WTC11 (cell line): ENCODE results near the gene ZNF429. TPM values are rescaled to one million over a fixed set of nuclear protein-coding genes. Genes with fewer than 3 reads are reported as not detected.

Experiments used
- ATAC-seq: fragments of 200-7000 bp; cut with Tn5 transposase; 2 replicates; pipeline ENCODE4 v1.10.0; 2021; ENCODE audit warnings: mild to moderate bottlenecking, moderate library complexity
- CTCF ChIA-PET: fragments of 300-600 bp; sonication (Branson Sonifier 250); formaldehyde crosslinking; loops from one replicate; lab custom pipeline; 2021; ENCODE audit warnings: antibody characterized with exemption; lab: Charles Lee
- POLR2A ChIA-PET: fragments of 350-600 bp; sonication (Branson Sonifier 250); formaldehyde crosslinking; loops from one replicate; lab custom pipeline; 2021; ENCODE audit warnings: antibody characterized with exemption; lab: Charles Lee
- DNase-seq: peaks from one replicate; pipeline ENCODE4 v3.0.0; 2021; ENCODE audit warnings: low spot score
- H3K27ac Mint-ChIP-seq: 2 replicates; pipeline ENCODE4 v1.8.0; 2021; ENCODE audit warnings: mixed read lengths
- H3K27me3 Mint-ChIP-seq: 2 replicates; pipeline ENCODE4 v1.8.0; 2021; ENCODE audit warnings: low read depth, mild to moderate bottlenecking, moderate library complexity, mixed read lengths
- H3K36me3 Mint-ChIP-seq: 2 replicates; pipeline ENCODE4 v1.8.0; 2021; ENCODE audit warnings: mixed read lengths
- H3K4me1 Mint-ChIP-seq: 2 replicates; pipeline ENCODE4 v1.8.0; 2022; ENCODE audit warnings: mixed read lengths
- H3K4me3 Mint-ChIP-seq: 2 replicates; pipeline ENCODE4 v1.8.0; 2021; ENCODE audit warnings: mild to moderate bottlenecking, moderate library complexity, mixed read lengths
- H3K9me3 Mint-ChIP-seq: 2 replicates; pipeline ENCODE4 v1.8.0; 2021; ENCODE audit warnings: mixed read lengths
- ESRRA ChIP-seq: sonication (generic); formaldehyde crosslinking; IDR thresholded peaks from 2 replicates; pipeline ENCODE4 v1.8.1; 2022; ENCODE audit warnings: mild to moderate bottlenecking, missing genetic modification reagents, borderline replicate concordance
- FOXP1 ChIP-seq: sonication (generic); formaldehyde crosslinking; IDR thresholded peaks from 2 replicates; pipeline ENCODE4 v1.8.0; 2022; ENCODE audit warnings: missing genetic modification reagents, mild to moderate bottlenecking, moderate library complexity, borderline replicate concordance
- RELA ChIP-seq: sonication (generic); formaldehyde crosslinking; IDR thresholded peaks from 2 replicates; pipeline ENCODE4 v1.8.1; 2022; ENCODE audit warnings: missing genetic modification reagents, mild to moderate bottlenecking, borderline replicate concordance
- RORB ChIP-seq: fragments of 250-450 bp; sonication (Bioruptor Pico); IDR thresholded peaks from 2 replicates; pipeline ENCODE4 v1.9.0; 2021; ENCODE audit warnings: mild to moderate bottlenecking
- SMAD4 ChIP-seq: sonication (generic); formaldehyde crosslinking; IDR thresholded peaks from 2 replicates; pipeline ENCODE4 v1.8.0; 2022; ENCODE audit warnings: mild to moderate bottlenecking, missing genetic modification reagents
- SP1 ChIP-seq: sonication (generic); formaldehyde crosslinking; conservative IDR thresholded peaks from 2 replicates; pipeline ENCODE4 v1.8.1; 2022; ENCODE audit warnings: missing genetic modification reagents
- TCF7 ChIP-seq: sonication (generic); formaldehyde crosslinking; IDR thresholded peaks from 2 replicates; pipeline ENCODE4 v1.8.0; 2022; ENCODE audit warnings: mild to moderate bottlenecking, low read depth, missing genetic modification reagents, moderate library complexity
- ZNF121 ChIP-seq: sonication (generic); formaldehyde crosslinking; IDR thresholded peaks from 2 replicates; pipeline ENCODE4 v1.8.0; 2023; ENCODE audit warnings: missing genetic modification reagents
- ZNF232 ChIP-seq: sonication (generic); formaldehyde crosslinking; IDR thresholded peaks from 2 replicates; pipeline ENCODE4 v1.8.0; 2022; ENCODE audit warnings: mild to moderate bottlenecking, missing genetic modification reagents
- ZNF317 ChIP-seq: sonication (generic); formaldehyde crosslinking; IDR thresholded peaks from 2 replicates; pipeline ENCODE4 v1.8.1; 2023; ENCODE audit warnings: low read depth, mild to moderate bottlenecking, moderate library complexity, missing genetic modification reagents, borderline replicate concordance
- total RNA-seq: library from RNA; stranded (reverse); gene quantifications from 3 replicates; pipeline ENCODE4 v1.2.3, GENCODE V29; 2021
- TF ChIP-seq, protein P1 (sequence below): fragments of 250-450 bp; sonication (Bioruptor Pico); conservative IDR thresholded peaks from 2 replicates; pipeline ENCODE4 v1.9.0; 2021; ENCODE audit warnings: mild to moderate bottlenecking
- TF ChIP-seq, protein P2 (sequence below): sonication (generic); formaldehyde crosslinking; IDR thresholded peaks from 2 replicates; pipeline ENCODE4 v1.8.1; 2022; ENCODE audit warnings: mild to moderate bottlenecking, missing genetic modification reagents, moderate library complexity, borderline replicate concordance
- TF ChIP-seq, protein P3 (sequence below): sonication (generic); formaldehyde crosslinking; IDR thresholded peaks from 2 replicates; pipeline ENCODE4 v1.8.0; 2022; ENCODE audit warnings: mild to moderate bottlenecking, missing genetic modification reagents
- TF ChIP-seq, protein P4 (sequence below): sonication (generic); formaldehyde crosslinking; IDR thresholded peaks from 2 replicates; pipeline ENCODE4 v1.8.1; 2023; ENCODE audit warnings: mild to moderate bottlenecking, missing genetic modification reagents, borderline replicate concordance
- TF ChIP-seq, protein P5 (sequence below): sonication (generic); formaldehyde crosslinking; IDR thresholded peaks from 2 replicates; pipeline ENCODE4 v1.8.1; 2022; ENCODE audit warnings: missing genetic modification reagents, borderline replicate concordance
- TF ChIP-seq, protein P6 (sequence below): fragments of 250-450 bp; sonication (Bioruptor Pico); IDR thresholded peaks from 2 replicates; pipeline ENCODE4 v1.9.0; 2021; ENCODE audit warnings: mild to moderate bottlenecking

Gene ZNF429
- total RNA-seq, 1 experiment from 2014 or later = 9.2 TPM

DNA sequence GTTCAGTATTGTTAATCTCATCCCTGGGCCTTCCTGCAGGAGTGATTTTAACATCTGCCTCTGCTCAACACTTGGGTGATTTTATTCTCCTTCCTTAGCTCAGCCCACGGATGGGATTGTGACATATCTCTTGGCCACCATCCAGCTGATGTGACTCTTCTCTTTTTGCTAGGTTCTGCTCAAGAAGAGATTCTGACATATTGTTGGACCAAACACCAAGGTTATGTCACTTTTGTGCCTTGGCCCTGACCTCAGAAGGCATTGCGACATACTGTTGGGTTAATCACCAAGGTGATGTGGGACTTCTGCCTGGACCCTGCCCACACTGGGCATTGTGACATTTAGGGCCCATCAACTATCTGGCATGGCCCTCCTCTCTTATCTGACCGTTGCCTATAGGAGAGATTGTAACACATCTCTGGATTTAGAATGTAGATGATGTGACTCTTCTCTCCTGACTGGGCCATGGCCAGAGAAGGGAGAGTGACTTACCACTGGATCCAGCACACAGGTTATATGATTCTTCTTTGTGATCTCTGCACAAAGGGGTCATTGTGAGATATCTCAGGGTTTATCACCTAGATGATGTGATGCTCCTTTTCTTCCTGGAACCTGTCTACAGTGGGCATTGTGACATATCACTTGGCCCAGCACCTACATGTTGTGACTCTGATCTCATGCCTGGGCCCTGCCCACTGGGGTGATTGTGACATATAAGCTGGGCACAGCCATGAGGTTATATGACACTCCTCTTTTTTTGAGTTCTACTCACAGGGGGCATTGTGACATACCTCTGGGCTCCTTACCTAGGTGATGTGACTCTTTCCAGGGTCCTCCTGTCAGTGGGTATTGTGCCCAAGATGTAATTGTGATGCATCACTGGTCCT is 88.8 kb downstream of the ZNF429 start:
- Mint-ChIP-seq H3K4me1 (0 out of 2 replicates have a peak, but pooled peaks cover 3% of the 10 kb centered on the region), H3K36me3 (peaks cover 41% of the 10 kb centered on the region), H3K9me3 (peaks cover 74% of the 10 kb centered on the region), H3K27me3 (peaks cover 8% of the 10 kb centered on the region), H3K27ac (no peak overlapping the region), H3K4me3 (no peak overlapping the region)
- CTCF ChIA-PET = no interaction called here
- ATAC-seq (no peak), DNase-seq (no peak)
- TF ChIP-seq ZNF232 (CRISPR knock-in tag) = no peak
- POLR2A ChIA-PET = no interaction called here

DNA sequence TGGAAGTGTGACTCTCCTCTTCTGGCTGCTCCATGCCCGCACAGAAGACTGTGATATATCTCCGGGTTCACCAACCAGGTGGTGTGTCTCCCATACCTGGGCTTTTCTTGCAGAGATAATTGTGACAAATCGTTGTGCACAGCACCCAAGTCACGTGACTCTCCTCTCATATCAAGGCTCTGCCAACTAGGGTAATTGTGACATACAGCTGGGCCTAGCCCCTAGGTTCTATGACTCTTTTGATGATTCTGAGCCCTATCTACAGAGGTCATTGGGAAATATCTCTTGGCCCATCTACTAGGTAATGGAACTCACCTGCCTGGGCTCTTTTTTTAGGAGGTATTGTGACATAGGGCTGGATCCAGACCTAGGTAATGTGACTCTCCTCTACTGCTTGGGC is 89.8 kb downstream of the ZNF429 start:
- Mint-ChIP-seq H3K9me3 (peaks cover 74% of the 10 kb centered on the region), H3K4me3 (no peak overlapping the region), H3K36me3 (peaks cover 40% of the 10 kb centered on the region), H3K27ac (no peak overlapping the region), H3K27me3 (peaks cover 4% of the 10 kb centered on the region)
- ATAC-seq (no peak), DNase-seq (no peak)
- CTCF ChIA-PET = no interaction called here
- TF ChIP-seq, protein P1, sequence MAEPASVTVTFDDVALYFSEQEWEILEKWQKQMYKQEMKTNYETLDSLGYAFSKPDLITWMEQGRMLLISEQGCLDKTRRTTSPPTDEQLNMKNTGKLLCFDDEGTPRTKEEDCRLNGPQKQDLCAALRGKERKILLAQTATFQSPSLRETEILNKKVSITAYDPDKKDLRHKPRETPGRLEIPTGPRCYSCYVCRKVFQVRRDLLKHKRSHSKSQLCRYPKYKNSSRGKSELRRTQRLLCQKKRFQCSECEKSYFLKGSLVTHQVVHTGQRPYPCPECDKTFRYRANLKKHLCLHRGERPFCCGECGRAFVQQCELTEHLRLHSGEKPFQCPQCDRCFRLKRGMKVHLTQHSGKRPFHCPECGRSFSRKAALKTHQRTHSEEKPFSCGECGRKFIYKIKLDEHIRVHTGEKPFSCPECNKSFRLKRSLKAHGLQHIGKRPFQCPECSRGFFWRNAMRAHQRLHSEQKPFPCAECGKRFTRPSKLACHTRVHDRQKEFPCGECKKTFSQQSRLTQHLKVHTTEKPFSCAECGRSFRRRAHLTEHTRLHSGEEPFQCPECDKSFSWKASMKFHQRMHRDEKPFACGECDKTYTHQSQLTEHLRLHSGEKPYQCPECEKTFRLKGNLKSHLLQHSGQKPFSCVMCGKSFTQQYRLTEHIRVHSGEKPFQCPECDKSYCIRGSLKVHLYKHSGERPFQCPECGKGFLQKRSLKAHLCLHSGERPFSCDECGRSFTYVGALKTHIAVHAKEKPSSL (CRISPR knock-in tag) = no peak
- TF ChIP-seq SP1 (CRISPR knock-in tag) (no peak), FOXP1 (CRISPR knock-in tag) (no peak), RELA (CRISPR knock-in tag) (no peak), SMAD4 (no peak)
- TF ChIP-seq, all 79 proteins: peak for 0
- 0 out of 2 replicates have a peak, but pooled peaks cover 3% of the 10 kb centered on the region for H3K4me1 Mint-ChIP-seq
- POLR2A ChIA-PET = no interaction called here

DNA sequence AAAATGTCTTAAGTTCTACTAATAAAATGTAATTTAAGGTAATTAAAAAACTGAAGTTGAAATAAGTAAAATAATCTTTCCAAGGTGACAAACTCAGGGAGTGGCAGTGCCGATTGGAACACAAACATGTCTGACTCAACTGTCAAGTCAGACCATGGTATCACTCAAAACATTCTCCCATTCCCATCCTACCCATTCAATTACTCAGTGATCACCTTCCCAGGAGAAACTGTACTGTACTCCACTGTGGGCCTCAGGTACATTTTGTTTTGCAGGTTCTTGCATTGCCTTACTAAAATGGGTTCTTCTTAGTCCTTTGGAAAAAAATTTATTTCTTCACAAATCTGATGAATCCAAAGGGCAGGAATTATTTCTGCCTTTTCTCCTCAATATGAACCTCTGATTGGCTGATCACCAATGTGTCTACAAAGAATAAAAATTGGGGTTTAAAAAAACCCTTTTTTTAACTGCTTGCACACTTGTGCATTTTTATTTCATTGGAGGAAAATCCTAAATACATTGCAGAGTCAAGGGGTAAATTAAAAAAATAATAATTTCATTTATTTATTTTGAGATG is 96.8 kb downstream of the ZNF429 start:
- POLR2A ChIA-PET = no interaction called here
- H3K4me3 Mint-ChIP-seq = no peak overlapping the region
- TF ChIP-seq ZNF317 (CRISPR knock-in tag) (no peak), ZNF121 (CRISPR knock-in tag) (no peak), TCF7 (no peak), RORB (CRISPR knock-in tag) (no peak), ESRRA (no peak)
- TF ChIP-seq, protein P2, sequence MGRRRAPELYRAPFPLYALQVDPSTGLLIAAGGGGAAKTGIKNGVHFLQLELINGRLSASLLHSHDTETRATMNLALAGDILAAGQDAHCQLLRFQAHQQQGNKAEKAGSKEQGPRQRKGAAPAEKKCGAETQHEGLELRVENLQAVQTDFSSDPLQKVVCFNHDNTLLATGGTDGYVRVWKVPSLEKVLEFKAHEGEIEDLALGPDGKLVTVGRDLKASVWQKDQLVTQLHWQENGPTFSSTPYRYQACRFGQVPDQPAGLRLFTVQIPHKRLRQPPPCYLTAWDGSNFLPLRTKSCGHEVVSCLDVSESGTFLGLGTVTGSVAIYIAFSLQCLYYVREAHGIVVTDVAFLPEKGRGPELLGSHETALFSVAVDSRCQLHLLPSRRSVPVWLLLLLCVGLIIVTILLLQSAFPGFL (CRISPR knock-in tag) = no peak
- TF ChIP-seq, protein P3, sequence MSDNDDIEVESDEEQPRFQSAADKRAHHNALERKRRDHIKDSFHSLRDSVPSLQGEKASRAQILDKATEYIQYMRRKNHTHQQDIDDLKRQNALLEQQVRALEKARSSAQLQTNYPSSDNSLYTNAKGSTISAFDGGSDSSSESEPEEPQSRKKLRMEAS (CRISPR knock-in tag) = no peak
- TF ChIP-seq, protein P4, sequence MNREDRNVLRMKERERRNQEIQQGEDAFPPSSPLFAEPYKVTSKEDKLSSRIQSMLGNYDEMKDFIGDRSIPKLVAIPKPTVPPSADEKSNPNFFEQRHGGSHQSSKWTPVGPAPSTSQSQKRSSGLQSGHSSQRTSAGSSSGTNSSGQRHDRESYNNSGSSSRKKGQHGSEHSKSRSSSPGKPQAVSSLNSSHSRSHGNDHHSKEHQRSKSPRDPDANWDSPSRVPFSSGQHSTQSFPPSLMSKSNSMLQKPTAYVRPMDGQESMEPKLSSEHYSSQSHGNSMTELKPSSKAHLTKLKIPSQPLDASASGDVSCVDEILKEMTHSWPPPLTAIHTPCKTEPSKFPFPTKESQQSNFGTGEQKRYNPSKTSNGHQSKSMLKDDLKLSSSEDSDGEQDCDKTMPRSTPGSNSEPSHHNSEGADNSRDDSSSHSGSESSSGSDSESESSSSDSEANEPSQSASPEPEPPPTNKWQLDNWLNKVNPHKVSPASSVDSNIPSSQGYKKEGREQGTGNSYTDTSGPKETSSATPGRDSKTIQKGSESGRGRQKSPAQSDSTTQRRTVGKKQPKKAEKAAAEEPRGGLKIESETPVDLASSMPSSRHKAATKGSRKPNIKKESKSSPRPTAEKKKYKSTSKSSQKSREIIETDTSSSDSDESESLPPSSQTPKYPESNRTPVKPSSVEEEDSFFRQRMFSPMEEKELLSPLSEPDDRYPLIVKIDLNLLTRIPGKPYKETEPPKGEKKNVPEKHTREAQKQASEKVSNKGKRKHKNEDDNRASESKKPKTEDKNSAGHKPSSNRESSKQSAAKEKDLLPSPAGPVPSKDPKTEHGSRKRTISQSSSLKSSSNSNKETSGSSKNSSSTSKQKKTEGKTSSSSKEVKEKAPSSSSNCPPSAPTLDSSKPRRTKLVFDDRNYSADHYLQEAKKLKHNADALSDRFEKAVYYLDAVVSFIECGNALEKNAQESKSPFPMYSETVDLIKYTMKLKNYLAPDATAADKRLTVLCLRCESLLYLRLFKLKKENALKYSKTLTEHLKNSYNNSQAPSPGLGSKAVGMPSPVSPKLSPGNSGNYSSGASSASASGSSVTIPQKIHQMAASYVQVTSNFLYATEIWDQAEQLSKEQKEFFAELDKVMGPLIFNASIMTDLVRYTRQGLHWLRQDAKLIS (CRISPR knock-in tag) = no peak
- TF ChIP-seq, protein P5, sequence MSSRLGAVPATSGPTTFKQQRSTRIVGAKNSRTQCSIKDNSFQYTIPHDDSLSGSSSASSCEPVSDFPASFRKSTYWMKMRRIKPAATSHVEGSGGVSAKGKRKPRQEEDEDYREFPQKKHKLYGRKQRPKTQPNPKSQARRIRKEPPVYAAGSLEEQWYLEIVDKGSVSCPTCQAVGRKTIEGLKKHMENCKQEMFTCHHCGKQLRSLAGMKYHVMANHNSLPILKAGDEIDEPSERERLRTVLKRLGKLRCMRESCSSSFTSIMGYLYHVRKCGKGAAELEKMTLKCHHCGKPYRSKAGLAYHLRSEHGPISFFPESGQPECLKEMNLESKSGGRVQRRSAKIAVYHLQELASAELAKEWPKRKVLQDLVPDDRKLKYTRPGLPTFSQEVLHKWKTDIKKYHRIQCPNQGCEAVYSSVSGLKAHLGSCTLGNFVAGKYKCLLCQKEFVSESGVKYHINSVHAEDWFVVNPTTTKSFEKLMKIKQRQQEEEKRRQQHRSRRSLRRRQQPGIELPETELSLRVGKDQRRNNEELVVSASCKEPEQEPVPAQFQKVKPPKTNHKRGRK (CRISPR knock-in tag) = no peak
- TF ChIP-seq, protein P6, sequence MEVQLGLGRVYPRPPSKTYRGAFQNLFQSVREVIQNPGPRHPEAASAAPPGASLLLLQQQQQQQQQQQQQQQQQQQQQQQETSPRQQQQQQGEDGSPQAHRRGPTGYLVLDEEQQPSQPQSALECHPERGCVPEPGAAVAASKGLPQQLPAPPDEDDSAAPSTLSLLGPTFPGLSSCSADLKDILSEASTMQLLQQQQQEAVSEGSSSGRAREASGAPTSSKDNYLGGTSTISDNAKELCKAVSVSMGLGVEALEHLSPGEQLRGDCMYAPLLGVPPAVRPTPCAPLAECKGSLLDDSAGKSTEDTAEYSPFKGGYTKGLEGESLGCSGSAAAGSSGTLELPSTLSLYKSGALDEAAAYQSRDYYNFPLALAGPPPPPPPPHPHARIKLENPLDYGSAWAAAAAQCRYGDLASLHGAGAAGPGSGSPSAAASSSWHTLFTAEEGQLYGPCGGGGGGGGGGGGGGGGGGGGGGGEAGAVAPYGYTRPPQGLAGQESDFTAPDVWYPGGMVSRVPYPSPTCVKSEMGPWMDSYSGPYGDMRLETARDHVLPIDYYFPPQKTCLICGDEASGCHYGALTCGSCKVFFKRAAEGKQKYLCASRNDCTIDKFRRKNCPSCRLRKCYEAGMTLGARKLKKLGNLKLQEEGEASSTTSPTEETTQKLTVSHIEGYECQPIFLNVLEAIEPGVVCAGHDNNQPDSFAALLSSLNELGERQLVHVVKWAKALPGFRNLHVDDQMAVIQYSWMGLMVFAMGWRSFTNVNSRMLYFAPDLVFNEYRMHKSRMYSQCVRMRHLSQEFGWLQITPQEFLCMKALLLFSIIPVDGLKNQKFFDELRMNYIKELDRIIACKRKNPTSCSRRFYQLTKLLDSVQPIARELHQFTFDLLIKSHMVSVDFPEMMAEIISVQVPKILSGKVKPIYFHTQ (CRISPR knock-in tag) = no peak

More for the DNA sequence above, 96.8 kb downstream of the ZNF429 start:
- CTCF ChIA-PET = no interaction called here
- no peak for DNase-seq
- H3K9me3 Mint-ChIP-seq = peaks cover 51% of the 10 kb centered on the region
- peaks cover 28% of the 10 kb centered on the region for H3K27me3 Mint-ChIP-seq
- no peak overlapping the region for H3K27ac Mint-ChIP-seq
- peaks cover 43% of the 10 kb centered on the region for H3K36me3 Mint-ChIP-seq
- peaks cover 28% of the 10 kb centered on the region for H3K4me1 Mint-ChIP-seq
- no peak for ATAC-seq
